ENCODE results near the gene SNX9. TPM values are rescaled to one million over a fixed set of nuclear protein-coding genes. Genes with fewer than 3 reads are reported as not detected.

SNX9 gene
- total and polyA plus RNA-seq, 2 donors (not counting 1 experiment from before 2014, with no cell fraction given), result 10.0 to 50.7 TPM

DNA sequence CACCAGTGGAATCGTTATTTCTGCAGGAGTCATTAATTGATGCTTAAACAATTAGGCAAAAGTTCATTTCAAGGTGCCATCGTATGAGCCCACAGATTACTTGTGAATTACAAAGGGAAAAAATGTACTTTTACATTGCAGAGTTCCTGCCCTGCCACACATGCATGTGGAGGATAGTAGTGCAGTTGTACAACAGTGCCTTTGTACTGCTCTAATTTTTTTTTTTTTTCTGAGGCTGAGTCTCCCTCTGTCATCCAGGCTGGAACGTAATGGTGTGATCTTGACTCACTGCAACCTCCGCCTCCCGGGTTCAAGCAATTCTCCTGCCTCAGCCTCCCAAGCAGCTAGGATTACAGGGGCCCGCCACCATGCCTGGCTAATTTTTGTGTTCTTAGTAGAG lies 132.6 kb downstream of the SNX9 start:
- no peak overlapping the region for H2AFZ ChIP-seq (ENCODE audit: insufficient read depth, low read depth, low read length, poor library complexity, severe bottlenecking)
- H3K27me3 ChIP-seq (replicated peaks in 1 of 4; ENCODE audit: control extremely low read depth in 1 of 4, control insufficient read depth in 3 of 4, insufficient read depth in 4 of 4, low read length in 3 of 4), result peaks cover 0 to 1% (median 0%) of the 10 kb centered on the region in 4 experiments
- H3K27ac ChIP-seq (ENCODE audit: low read length in 2 of 2), result no peak overlapping the region
- Mint-ChIP-seq H3K4me3 (no peak overlapping the region), H3K27me3 (peaks cover 7% of the 10 kb centered on the region), H3K9me3 (ENCODE audit: insufficient read depth) (peaks cover 16% of the 10 kb centered on the region), H3K27ac (no peak overlapping the region), H3K4me1 (peaks cover 2% of the 10 kb centered on the region)
- H3K4me3 ChIP-seq (ENCODE audit: control extremely low read depth in 1 of 5, extremely low read depth in 1 of 5, insufficient read depth in 1 of 5, low read depth in 2 of 5, low read length in 4 of 5), result no peak overlapping the region
- POLR2A ChIA-PET, result interaction anchor here (0.7 kb wide), 2 partner anchors 74 to 113 kb away, joined by 3 to 5 read pairs; no protein-coding TSS in a partner anchor
- no peak for DNase-seq
- H3K36me3 ChIP-seq (replicated peaks in 1 of 2; ENCODE audit: control extremely low read depth in 1 of 2, control insufficient read depth in 1 of 2, extremely low read depth in 1 of 2, insufficient read depth in 2 of 2, low read length in 1 of 2), result no peaks in the 10 kb centered on the region
- H3K4me1 ChIP-seq (ENCODE audit: control insufficient read depth in 2 of 2, insufficient read depth in 2 of 2, low read length in 2 of 2), result no peaks in the 10 kb centered on the region
- H3K9me3 ChIP-seq (ENCODE audit: control extremely low read depth in 1 of 3, control insufficient read depth in 2 of 3, insufficient read depth in 1 of 3, low read length in 2 of 3), result peaks cover 1 to 32% (median 19%) of the 10 kb centered on the region in 3 donors
- TF ChIP-seq EZH2 (IDR thresholded peaks at IDR 0.05; ENCODE audit: borderline replicate concordance, insufficient read depth, low read depth, low read length, poor library complexity, severe bottlenecking), result no peak
- TF ChIP-seq, protein P1, sequence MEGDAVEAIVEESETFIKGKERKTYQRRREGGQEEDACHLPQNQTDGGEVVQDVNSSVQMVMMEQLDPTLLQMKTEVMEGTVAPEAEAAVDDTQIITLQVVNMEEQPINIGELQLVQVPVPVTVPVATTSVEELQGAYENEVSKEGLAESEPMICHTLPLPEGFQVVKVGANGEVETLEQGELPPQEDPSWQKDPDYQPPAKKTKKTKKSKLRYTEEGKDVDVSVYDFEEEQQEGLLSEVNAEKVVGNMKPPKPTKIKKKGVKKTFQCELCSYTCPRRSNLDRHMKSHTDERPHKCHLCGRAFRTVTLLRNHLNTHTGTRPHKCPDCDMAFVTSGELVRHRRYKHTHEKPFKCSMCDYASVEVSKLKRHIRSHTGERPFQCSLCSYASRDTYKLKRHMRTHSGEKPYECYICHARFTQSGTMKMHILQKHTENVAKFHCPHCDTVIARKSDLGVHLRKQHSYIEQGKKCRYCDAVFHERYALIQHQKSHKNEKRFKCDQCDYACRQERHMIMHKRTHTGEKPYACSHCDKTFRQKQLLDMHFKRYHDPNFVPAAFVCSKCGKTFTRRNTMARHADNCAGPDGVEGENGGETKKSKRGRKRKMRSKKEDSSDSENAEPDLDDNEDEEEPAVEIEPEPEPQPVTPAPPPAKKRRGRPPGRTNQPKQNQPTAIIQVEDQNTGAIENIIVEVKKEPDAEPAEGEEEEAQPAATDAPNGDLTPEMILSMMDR (IDR thresholded peaks at IDR 0.05), result no peak
- intact Hi-C loops (cut with micrococcal nuclease), result no loop called here
- CTCF ChIA-PET, result no interaction called here
- no peaks in the 10 kb centered on the region for H4K20me1 ChIP-seq (ENCODE audit: control insufficient read depth, insufficient read depth, low read length, poor library complexity, severe bottlenecking)
- H3K9ac ChIP-seq (ENCODE audit: low read length), result no peak overlapping the region
- no peaks in the 10 kb centered on the region for H3K79me2 ChIP-seq (ENCODE audit: control insufficient read depth, insufficient read depth, low read length)
- H3K4me2 ChIP-seq (replicated peaks; ENCODE audit: low read depth, low read length, poor library complexity, severe bottlenecking), result no peak overlapping the region
- ATAC-seq (ENCODE audit: low read depth), result no peak
- 100% methylated on average over 5 of the region's 6 CpGs for WGBS (ENCODE audit: insufficient coverage)

DNA sequence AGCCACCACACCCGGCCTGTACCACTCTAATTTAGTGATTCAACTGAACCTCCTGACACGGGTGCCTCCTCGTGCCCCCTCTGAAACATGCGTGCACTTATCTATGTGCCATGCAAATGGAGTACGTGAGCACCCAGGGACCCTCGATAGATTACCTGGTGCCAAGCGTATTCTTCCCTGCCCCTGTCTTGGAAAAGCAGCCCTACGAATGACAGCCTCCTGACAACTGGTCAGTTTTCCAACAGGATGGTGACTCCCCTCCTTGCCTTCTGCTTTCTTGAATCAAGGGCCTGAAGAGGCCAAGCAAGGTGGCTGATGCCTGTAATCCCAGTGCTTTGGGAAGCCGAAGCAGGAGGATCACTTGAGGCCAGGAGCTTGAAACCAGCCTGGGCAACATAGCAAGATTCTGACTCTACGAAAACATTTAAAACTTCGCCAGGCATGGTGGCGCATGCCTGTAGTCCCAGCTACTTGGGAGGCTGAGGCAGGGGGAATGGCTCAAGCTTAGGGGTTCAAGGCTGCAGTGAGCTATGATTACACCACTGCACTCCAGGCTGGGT lies 133.2 kb downstream of the SNX9 start:
- peaks cover 2% of the 10 kb centered on the region for H3K4me1 Mint-ChIP-seq
- peaks cover 0 to 4% (median 0%) of the 10 kb centered on the region in 4 experiments for H3K27me3 ChIP-seq (replicated peaks in 1 of 4; ENCODE audit: control extremely low read depth in 1 of 4, control insufficient read depth in 3 of 4, insufficient read depth in 4 of 4, low read length in 3 of 4)
- ChIA-PET CTCF (no interaction called here), POLR2A (interaction anchor here (0.7 kb wide), 2 partner anchors 74 to 113 kb away, joined by 3 to 5 read pairs; no protein-coding TSS in a partner anchor)
- H3K9ac ChIP-seq (ENCODE audit: low read length), result no peak overlapping the region
- H2AFZ ChIP-seq (ENCODE audit: insufficient read depth, low read depth, low read length, poor library complexity, severe bottlenecking), result no peak overlapping the region
- no peaks in the 10 kb centered on the region for H3K4me1 ChIP-seq (ENCODE audit: control insufficient read depth in 2 of 2, insufficient read depth in 2 of 2, low read length in 2 of 2)
- H3K27me3 Mint-ChIP-seq, result peaks cover 9% of the 10 kb centered on the region
- 94% methylated on average over 12 of the region's 12 CpGs for WGBS (ENCODE audit: insufficient coverage)
- H3K9me3 Mint-ChIP-seq (ENCODE audit: insufficient read depth), result peaks cover 11% of the 10 kb centered on the region
- H3K4me3 Mint-ChIP-seq, result no peak overlapping the region
- H3K27ac Mint-ChIP-seq, result no peak overlapping the region
- H3K4me3 ChIP-seq (ENCODE audit: control extremely low read depth in 1 of 5, extremely low read depth in 1 of 5, insufficient read depth in 1 of 5, low read depth in 2 of 5, low read length in 4 of 5), result no peak overlapping the region
- intact Hi-C loops (cut with micrococcal nuclease), result no loop called here
- DNase-seq (no peak), ATAC-seq (ENCODE audit: low read depth) (no peak)
- H3K4me2 ChIP-seq (replicated peaks; ENCODE audit: low read depth, low read length, poor library complexity, severe bottlenecking), result no peak overlapping the region
- H3K27ac ChIP-seq (ENCODE audit: low read length in 2 of 2), result no peak overlapping the region
- peaks cover 1 to 35% (median 19%) of the 10 kb centered on the region in 3 donors for H3K9me3 ChIP-seq (ENCODE audit: control extremely low read depth in 1 of 3, control insufficient read depth in 2 of 3, insufficient read depth in 1 of 3, low read length in 2 of 3)
- H3K79me2 ChIP-seq (ENCODE audit: control insufficient read depth, insufficient read depth, low read length), result no peaks in the 10 kb centered on the region
- no peak for TF ChIP-seq EZH2 (IDR thresholded peaks at IDR 0.05; ENCODE audit: borderline replicate concordance, insufficient read depth, low read depth, low read length, poor library complexity, severe bottlenecking)
- TF ChIP-seq, protein P1 (IDR thresholded peaks at IDR 0.05), result no peak
- no peaks in the 10 kb centered on the region for H4K20me1 ChIP-seq (ENCODE audit: control insufficient read depth, insufficient read depth, low read length, poor library complexity, severe bottlenecking)
- no peaks in the 10 kb centered on the region for H3K36me3 ChIP-seq (replicated peaks in 1 of 2; ENCODE audit: control extremely low read depth in 1 of 2, control insufficient read depth in 1 of 2, extremely low read depth in 1 of 2, insufficient read depth in 2 of 2, low read length in 1 of 2)

Measured in B cell (primary cell).